Left lung (tissue), 10 donors: ENCODE results near the gene KCNF1. TPM values are rescaled to one million over a fixed set of nuclear protein-coding genes. Genes with fewer than 3 reads are reported as not detected.

Experiments used
- ATAC-seq: fragments of 200-7000 bp; cut with Tn5 transposase; one replicate; pipeline ENCODE4 v1.9.1; 2020; ENCODE audit warnings: moderate library complexity
- DNase-seq, 4 donors: peaks; one replicate each; pipeline ENCODE4 v3.0.0-alpha.2; 2013 to 2020
- H3K27ac ChIP-seq, 2 donors: fragments of 200-600 bp; sonication (generic) in 1 of 2; one replicate each; pipeline versions ENCODE4 v1.5.0 to v1.8.0; 2020 to 2021
- H3K27me3 ChIP-seq, 2 donors: fragments of 200-600 bp; sonication (generic) in 1 of 2; one replicate each; pipeline versions ENCODE4 v1.5.0 to v1.8.0; 2020 to 2021
- H3K36me3 ChIP-seq, 2 donors: fragments of 200-600 bp; sonication (generic) in 1 of 2; one replicate each; pipeline versions ENCODE4 v1.5.0 to v1.8.0; 2020 to 2021
- H3K4me1 ChIP-seq, 2 donors: fragments of 200-600 bp; one replicate each; pipeline ENCODE4 v1.8.0; 2021
- H3K4me3 ChIP-seq, 2 donors: fragments of 200-600 bp; sonication (generic) in 1 of 2; one replicate each; pipeline versions ENCODE4 v1.5.0 to v1.8.0; 2020 to 2021; ENCODE audit warnings: mild to moderate bottlenecking in 1 of 2
- H3K9me3 ChIP-seq, 2 donors: fragments of 200-600 bp; sonication (generic) in 1 of 2; one replicate each; pipeline versions ENCODE4 v1.5.0 to v1.8.0; 2020 to 2021
- CTCF ChIP-seq, 2 donors: fragments of 200-600 bp; sonication (generic) in 1 of 2; IDR thresholded peaks; one replicate each; pipeline versions ENCODE4 v1.5.0 to v1.8.0; 2021; ENCODE audit warnings: antibody characterized with exemption in 2 of 2
- intact Hi-C, 2 donors: fragments of 100-400 bp; cut with DNase I; formaldehyde crosslinking; loops; one replicate each; pipeline versions ENCODE4 v1.11.2 to v1.14.2; 2022
- polyA plus RNA-seq, 6 donors: library from polyadenylated mRNA; unstranded; fragments of 120-200 nt; gene quantifications; one replicate each; pipeline ENCODE4 v1.2.1, GENCODE V29; 2013; ENCODE audit not compliant: insufficient read length in 6 of 6
- total RNA-seq, 2 donors: library from RNA; stranded (reverse); fragmentation: NEBNext Ultra II Directional; extraction: Animal tissue kit (Norgen Biotek cat#: 25700); gene quantifications; one replicate each; pipeline ENCODE4 v1.2.1, GENCODE V29; 2021
- donor health status: DM: no; HTN: yes; CAD: no.
- donor health status: DM: no; HTN: no; CAD: no.

The KCNF1 gene
- total and polyA plus RNA-seq, 8 donors: 0.98 to 2.5 (median 1.8) TPM; not detected in 2

GRCh38 chr2:10948606-10949230 lies 37.0 kb downstream of the KCNF1 start:
- Histone ChIP-seq H3K36me3 (no peaks in the 10 kb centered on the region), H3K9me3 (no peaks in the 10 kb centered on the region), H3K27ac (no peak overlapping the region), H3K27me3 (peaks cover 0 to 25% of the 10 kb centered on the region in 2 donors), H3K4me1 (no peaks in the 10 kb centered on the region), H3K4me3 (no peak overlapping the region)
- TF ChIP-seq CTCF (IDR thresholded peaks at IDR 0.05): no peak
- no peak for DNase-seq
- ATAC-seq: no peak
- intact Hi-C loops: no loop called here

- H3K27me3 ChIP-seq: peaks cover 0 to 13% of the 10 kb centered on the region in 2 donors
These were observed 38.1 kb downstream of the KCNF1 start for GRCh38 chr2:10949835-10950234.

GRCh38 chr2:10951558-10952414 lies 40.1 kb downstream of the KCNF1 start:
- no peaks in the 10 kb centered on the region for H3K27me3 ChIP-seq
- H3K27ac ChIP-seq: no peak overlapping the region
- ATAC-seq (no peak), DNase-seq (no peak)
- H3K4me1 ChIP-seq: no peaks in the 10 kb centered on the region
- intact Hi-C loops: no loop called here
- no peak for TF ChIP-seq CTCF (IDR thresholded peaks at IDR 0.05)
- H3K9me3 ChIP-seq: no peaks in the 10 kb centered on the region
- H3K4me3 ChIP-seq: no peak overlapping the region
- no peaks in the 10 kb centered on the region for H3K36me3 ChIP-seq

More at GRCh38 chr2:10949835-10950234, 38.1 kb downstream of the KCNF1 start:
- H3K9me3 ChIP-seq: no peaks in the 10 kb centered on the region
- ATAC-seq (no peak), DNase-seq (no peak)
- H3K27ac ChIP-seq: no peak overlapping the region
- H3K36me3 ChIP-seq: no peaks in the 10 kb centered on the region
- intact Hi-C loops: no loop called here
- TF ChIP-seq CTCF (IDR thresholded peaks at IDR 0.05): no peak
- H3K4me1 ChIP-seq: no peaks in the 10 kb centered on the region
- no peak overlapping the region for H3K4me3 ChIP-seq

- ATAC-seq (no peak), DNase-seq (no peak)
- Histone ChIP-seq H3K36me3 (no peaks in the 10 kb centered on the region), H3K4me1 (no peaks in the 10 kb centered on the region), H3K9me3 (no peaks in the 10 kb centered on the region), H3K27me3 (peaks cover 0 to 13% of the 10 kb centered on the region in 2 donors), H3K4me3 (no peak overlapping the region), H3K27ac (no peak overlapping the region)
- intact Hi-C loops: no loop called here
- TF ChIP-seq CTCF (IDR thresholded peaks at IDR 0.05): no peak
These were observed 42.7 kb downstream of the KCNF1 start for GRCh38 chr2:10954416-10954815.
